Hepatocyte (in vitro differentiated cells): ENCODE data around the gene ZNF764.

Experiments
- EZH2phosphoT487 ChIP-seq: fragments of 200-600 bp; sonication (generic); IDR thresholded peaks from one replicate; pipeline ENCODE4 v1.6.1; 2018; ENCODE audit warnings: antibody characterized with exemption, mild to moderate bottlenecking, low read depth, moderate library complexity; ENCODE audit not compliant: unreplicated experiment, severe bottlenecking
- TF ChIP-seq, protein P1 (sequence below): fragments of 200-600 bp; sonication (generic); IDR thresholded peaks from 2 replicates; pipeline ENCODE4 v1.5.1; 2016; ENCODE audit warnings: antibody characterized with exemption, mild to moderate bottlenecking; ENCODE audit not compliant: poor library complexity

GRCh38 chr16:30551781-30552180, 6.4 kb downstream of the ZNF764 start:
- TF ChIP-seq, protein P1, sequence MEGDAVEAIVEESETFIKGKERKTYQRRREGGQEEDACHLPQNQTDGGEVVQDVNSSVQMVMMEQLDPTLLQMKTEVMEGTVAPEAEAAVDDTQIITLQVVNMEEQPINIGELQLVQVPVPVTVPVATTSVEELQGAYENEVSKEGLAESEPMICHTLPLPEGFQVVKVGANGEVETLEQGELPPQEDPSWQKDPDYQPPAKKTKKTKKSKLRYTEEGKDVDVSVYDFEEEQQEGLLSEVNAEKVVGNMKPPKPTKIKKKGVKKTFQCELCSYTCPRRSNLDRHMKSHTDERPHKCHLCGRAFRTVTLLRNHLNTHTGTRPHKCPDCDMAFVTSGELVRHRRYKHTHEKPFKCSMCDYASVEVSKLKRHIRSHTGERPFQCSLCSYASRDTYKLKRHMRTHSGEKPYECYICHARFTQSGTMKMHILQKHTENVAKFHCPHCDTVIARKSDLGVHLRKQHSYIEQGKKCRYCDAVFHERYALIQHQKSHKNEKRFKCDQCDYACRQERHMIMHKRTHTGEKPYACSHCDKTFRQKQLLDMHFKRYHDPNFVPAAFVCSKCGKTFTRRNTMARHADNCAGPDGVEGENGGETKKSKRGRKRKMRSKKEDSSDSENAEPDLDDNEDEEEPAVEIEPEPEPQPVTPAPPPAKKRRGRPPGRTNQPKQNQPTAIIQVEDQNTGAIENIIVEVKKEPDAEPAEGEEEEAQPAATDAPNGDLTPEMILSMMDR = no peak
- no peak for TF ChIP-seq EZH2phosphoT487
